GM12864 (cell line): ENCODE results near the gene ZFP1.

Source experiments
- DNase-seq: peaks from one replicate; pipeline ENCODE4 v3.0.0-alpha.2; 2011; ENCODE audit warnings: low read depth
- H3K4me3 ChIP-seq: 2 replicates; pipeline ENCODE4 v1.5.1; 2011; ENCODE audit warnings: mild to moderate bottlenecking, low read depth, low read length, control low read depth
- TF ChIP-seq, protein P1 (sequence below): IDR thresholded peaks from 2 replicates; pipeline ENCODE4 v1.5.1; 2011; ENCODE audit warnings: low read depth, mild to moderate bottlenecking, moderate library complexity, low read length, control low read depth, inconsistent platforms; ENCODE audit errors: missing control alignments

ZFP1 gene

DNA sequence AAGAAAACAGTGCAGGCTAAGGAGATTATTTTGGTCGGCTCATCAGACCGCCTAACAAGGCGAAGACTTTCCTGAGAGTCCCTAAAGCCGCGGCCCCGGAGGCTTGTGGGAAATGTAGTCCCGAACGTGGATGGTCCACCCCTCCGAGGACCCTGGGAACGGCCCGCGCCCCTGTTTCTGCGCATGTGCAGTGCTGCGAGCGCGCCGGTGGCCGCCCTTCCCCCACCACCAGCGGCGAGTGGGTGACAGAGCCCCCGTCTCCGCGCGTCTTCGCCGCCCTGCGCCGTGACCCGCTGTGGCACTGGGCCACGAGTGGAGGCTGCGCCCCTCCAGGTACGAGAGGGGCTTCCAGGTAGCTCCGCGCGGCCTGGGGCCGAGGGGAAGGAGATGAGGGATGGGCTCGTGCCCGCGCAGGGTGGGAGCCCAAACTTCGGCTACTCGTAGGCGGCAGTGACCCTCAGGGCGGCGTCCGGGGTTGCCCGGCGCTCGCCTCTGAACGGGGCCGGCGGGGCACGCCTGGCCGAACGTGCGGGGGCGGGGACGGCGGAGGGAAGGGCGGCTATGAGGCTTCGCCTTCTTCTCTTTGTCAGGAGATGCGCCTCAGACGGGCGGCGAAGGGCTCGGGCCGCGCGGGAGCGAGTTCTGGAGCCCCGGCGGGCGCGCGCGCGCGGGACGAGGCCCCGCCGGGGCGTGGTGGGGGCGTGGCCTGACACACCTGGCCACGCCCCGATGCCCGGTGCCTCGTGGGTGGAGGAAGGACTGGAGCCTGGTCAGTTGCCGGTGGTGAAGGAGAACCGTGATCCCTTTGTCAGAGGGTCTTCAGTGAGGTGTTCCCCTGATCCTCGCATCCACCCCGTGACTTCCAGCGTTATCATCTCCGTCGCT lies at the start of gene ZFP1:
ZFP1 (plus strand) TSS at position 214 of the 885 bp plus-strand sequence. CDS start 4,428 bp downstream, outside the sequence.
- peak within 1 kb of the TSS; percentile 92 for H3K4me3 ChIP-seq
- TF ChIP-seq, protein P1, sequence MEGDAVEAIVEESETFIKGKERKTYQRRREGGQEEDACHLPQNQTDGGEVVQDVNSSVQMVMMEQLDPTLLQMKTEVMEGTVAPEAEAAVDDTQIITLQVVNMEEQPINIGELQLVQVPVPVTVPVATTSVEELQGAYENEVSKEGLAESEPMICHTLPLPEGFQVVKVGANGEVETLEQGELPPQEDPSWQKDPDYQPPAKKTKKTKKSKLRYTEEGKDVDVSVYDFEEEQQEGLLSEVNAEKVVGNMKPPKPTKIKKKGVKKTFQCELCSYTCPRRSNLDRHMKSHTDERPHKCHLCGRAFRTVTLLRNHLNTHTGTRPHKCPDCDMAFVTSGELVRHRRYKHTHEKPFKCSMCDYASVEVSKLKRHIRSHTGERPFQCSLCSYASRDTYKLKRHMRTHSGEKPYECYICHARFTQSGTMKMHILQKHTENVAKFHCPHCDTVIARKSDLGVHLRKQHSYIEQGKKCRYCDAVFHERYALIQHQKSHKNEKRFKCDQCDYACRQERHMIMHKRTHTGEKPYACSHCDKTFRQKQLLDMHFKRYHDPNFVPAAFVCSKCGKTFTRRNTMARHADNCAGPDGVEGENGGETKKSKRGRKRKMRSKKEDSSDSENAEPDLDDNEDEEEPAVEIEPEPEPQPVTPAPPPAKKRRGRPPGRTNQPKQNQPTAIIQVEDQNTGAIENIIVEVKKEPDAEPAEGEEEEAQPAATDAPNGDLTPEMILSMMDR = no peak
- DNase-seq = peak; percentile 77

DNA sequence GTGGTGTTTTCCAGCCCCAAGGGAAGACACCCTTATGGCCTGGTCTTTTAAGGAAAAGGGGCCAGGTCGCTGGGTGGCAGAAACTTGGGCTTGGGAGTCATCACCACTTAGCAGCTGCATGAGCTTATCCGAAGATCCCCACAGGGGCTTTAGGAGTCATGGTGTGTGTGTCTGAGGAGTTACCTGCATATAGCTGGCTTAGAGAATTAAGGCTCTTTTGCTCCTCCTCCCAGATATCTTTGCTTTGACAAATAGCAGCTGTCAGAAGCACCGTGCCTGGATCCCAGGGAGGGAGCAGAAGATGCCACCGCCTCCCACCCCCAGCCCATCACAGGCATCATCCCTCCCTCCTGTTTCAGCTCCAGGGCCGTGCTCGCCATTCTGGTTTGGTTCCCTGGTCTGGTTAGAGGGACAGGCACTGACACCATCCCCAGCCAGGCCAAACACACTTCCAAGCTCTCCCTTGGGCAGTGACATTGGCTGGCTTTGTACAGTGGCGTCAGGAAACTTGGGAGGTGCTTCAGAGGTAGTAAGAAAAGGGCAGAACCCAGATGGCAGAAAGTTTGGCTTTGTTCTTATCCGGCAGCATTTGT lies 49.2 kb upstream of the ZFP1 start:
- DNase-seq = no peak
- H3K4me3 ChIP-seq = no peak overlapping the region
- TF ChIP-seq, protein P1 = no peak

DNA sequence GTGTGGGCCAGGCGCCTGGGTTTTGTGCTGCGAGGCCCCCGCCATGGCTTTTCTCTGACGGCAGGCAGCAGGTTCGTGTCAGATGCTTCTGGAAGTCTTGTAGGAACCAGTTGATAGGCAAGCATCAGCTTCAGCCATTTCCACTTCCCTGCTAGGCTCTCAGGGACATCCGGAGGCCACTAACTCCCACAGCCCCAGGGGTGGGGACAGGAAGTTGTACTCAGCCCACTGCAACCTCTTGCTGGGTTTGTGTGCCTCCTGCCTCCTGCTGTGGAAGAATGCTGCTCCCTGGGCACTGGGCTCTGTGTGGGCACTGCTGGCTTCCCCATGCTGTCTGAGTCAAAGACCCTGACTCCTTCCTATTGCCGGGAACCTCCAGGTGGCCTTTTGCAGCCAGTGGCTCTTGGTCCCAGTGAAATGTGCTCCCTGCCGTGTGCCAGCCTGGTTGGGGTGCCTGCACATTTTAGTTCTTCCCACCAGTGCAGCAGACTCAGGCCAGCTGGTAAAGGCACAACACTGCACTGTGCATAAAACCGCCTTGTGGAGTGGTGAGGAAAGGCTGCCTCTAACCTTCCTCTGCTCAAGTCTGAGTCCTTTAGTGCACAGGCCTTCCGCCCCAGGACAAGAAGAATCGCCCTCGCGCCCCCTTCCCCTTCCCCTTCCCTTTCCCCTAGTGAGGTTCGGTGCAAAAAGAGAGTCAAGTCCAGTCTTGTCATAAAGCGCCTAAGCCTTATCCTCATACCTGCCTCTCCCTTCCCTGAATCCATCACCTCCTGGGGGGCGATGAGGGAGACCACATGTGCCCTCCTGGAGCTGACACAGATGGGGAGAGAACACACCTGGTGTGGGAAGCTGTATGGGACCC lies 48.4 kb upstream of the ZFP1 start:
- DNase-seq = no peak
- TF ChIP-seq, protein P1 = no peak
- H3K4me3 ChIP-seq = no peak overlapping the region

DNA sequence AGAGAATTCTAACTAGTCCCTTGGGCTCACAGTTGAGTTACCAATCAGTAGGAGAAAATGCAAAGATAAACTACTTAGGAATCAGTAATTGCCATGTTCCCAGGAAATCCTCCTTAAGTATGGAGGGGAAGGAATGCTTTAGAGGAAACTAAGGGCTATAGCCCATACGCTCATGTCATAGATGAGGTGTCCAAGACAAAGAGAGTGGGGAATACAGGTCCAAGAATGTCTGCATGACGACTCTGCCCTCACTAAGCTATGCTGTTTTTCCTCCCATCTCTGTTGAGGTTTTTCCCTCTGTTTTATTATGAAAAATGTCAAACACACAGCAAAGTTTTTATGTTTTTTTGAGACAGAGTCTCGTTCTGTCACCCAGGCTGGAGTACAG lies 47.7 kb upstream of the ZFP1 start:
- H3K4me3 ChIP-seq = no peak overlapping the region
- TF ChIP-seq, protein P1 = no peak
- DNase-seq = no peak

DNA sequence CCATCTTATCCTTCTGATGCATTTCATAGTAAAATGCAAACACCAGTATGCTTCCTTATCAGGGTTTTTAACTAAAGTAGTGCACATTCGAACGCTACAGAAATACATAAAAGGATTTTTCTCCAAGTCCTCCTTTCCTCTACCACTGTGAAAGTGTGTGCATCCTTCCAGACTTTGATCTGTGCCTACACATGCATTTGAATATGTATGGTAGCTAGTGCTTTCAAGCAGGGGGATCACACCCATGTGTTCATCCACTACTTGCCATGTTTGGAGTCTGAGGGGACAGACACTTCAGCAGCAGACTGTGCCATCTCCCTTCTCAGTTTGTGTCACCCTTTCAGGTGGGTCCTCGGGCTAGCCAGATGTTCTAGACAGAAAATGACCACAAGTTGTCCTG lies 46.7 kb upstream of the ZFP1 start:
- DNase-seq = no peak
- TF ChIP-seq, protein P1 = no peak
- H3K4me3 ChIP-seq = no peak overlapping the region

- H3K4me3 ChIP-seq = no peak overlapping the region
- DNase-seq = no peak
- TF ChIP-seq, protein P1 = no peak
Observed at GRCh38 chr16:75102595-75102994, 45.7 kb upstream of the ZFP1 start.
